Prostate gland (tissue), 2 donors: ENCODE measurements around the gene STK11. TPM values are rescaled to one million over a fixed set of nuclear protein-coding genes. Genes with fewer than 3 reads are reported as not detected.
A peak's percentile ranks its signal among the peaks of the same experiment; 100 is the strongest.
"Not testable (repeated sequence)": the region's sequence is repeated elsewhere in the genome, so short reads cannot be mapped to it uniquely, and the experiment has no call there.

ENCODE experiments used
- DNase-seq: peaks from one replicate; pipeline ENCODE4 v3.0.0-alpha.2; 2019; ENCODE audit warnings: low spot score
- H3K27ac ChIP-seq, 2 donors: fragments of 200-600 bp; sonication (generic); 2 replicates each; pipeline ENCODE4 v1.5.1; 2017 to 2019
- H3K27me3 ChIP-seq: fragments of 200-600 bp; sonication (generic); replicated peaks from 2 replicates; pipeline ENCODE4 v1.5.1; 2019; ENCODE audit not compliant: insufficient read depth
- H3K36me3 ChIP-seq, 2 donors: fragments of 200-600 bp; sonication (generic); 1 replicate in 1 of 2; 2 replicates in 1 of 2; pipeline versions ENCODE4 v1.5.1 to v1.8.1; 2017 to 2019
- H3K4me1 ChIP-seq: fragments of 200-600 bp; sonication (generic); replicated peaks from 2 replicates; pipeline ENCODE4 v1.5.1; 2019
- H3K4me3 ChIP-seq, 2 donors: fragments of 200-600 bp; sonication (generic); 2 replicates each; pipeline ENCODE4 v1.5.1; 2017 to 2019
- H3K9me3 ChIP-seq: fragments of 200-600 bp; sonication (generic); 2 replicates; pipeline ENCODE4 v1.5.1; 2017
- POLR2A ChIP-seq: fragments of 450-650 bp; IDR thresholded peaks from one replicate; pipeline ENCODE4 v1.6.1; 2016; ENCODE audit warnings: antibody characterized with exemption, mild to moderate bottlenecking
- POLR2AphosphoS5 ChIP-seq: sonication (generic); formaldehyde crosslinking; IDR thresholded peaks from one replicate; pipeline ENCODE4 v1.6.1; 2017; ENCODE audit warnings: antibody characterized with exemption
- WGBS: methylation state at CpG from one replicate; pipeline ENCODE4 v1.1.5; 2018; 5-methylcytosine and 5-hydroxymethylcytosine counted together
- intact Hi-C: fragments of 100-400 bp; cut with DNase I; formaldehyde crosslinking; loops from one replicate; pipeline ENCODE4 v1.14.2; 2022
- total RNA-seq, 2 donors: library from RNA; depleted of rRNA; stranded (reverse); fragments of >200 nt; gene quantifications; one replicate each; pipeline ENCODE4 v1.1.0, GENCODE V29; 2016
- TF ChIP-seq, protein P1 (sequence below), 4 experiments: fragments of 200-600 bp in 2 of 4; fragments of 450-650 bp in 2 of 4; sonication (generic) in 2 of 4; IDR thresholded peaks; 1 replicate in 3 of 4; 2 replicates in 1 of 4; pipeline ENCODE4 v1.5.1; 2016 to 2019; ENCODE audit warnings: antibody characterized with exemption in 4 of 4, mild to moderate bottlenecking in 2 of 4, moderate library complexity in 2 of 4

STK11 gene
- total RNA-seq, 2 donors from 2014 or later = 75.1 to 157 TPM

DNA sequence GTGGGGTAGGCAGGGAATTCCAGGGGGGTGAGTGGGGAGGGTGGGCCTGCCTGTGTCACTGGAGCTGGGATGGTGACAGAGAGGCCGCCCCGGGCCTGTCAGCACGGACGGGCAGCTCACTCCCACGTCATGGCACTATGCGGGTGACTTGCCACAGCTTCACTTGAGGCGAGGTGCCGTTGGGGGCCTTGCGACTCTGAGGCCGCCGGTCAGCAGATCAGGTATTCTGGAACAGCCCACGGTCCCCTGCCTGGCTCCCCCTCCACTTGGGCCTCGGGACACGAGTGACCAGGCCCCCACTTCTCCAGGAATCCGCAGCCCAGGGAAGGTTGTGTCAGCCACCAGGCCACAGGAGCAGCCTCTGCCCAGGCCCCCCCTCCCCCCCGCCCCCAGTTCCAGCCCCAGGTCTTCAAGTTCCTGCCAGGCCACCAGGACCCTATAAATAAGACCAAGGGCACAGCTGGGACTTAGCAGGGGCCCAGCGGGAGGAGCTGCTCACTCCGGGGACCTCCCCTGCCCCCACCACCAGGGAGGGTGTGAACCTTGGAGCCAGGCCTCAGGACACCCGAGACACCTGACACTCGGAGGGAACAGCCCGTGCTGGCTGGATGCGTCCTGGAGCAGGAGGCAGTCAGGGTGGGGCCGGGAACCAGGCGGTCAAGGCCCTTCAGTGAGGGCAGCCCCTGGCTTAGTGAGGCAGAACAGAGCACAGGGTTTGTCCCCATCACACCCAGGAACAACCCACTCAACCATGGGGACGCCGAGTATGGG is 40.1 kb downstream of the STK11 start:
- intact Hi-C loops = loop anchor here (10.0 kb wide), 1 partner anchor 211 kb away; no protein-coding TSS in a partner anchor
- Histone ChIP-seq H3K27ac (peak overlapping the region; percentile 91 to 100), H3K36me3 (no peaks in the 10 kb centered on the region), H3K4me1 (peaks cover 42% of the 10 kb centered on the region), H3K9me3 (no peaks in the 10 kb centered on the region), H3K4me3 (no peak overlapping the region), H3K27me3 (no peaks in the 10 kb centered on the region)
- DNase-seq = peak; percentile 82
- 45% methylated on average over 24 of the region's 26 CpGs for WGBS
- TF ChIP-seq, protein P1, sequence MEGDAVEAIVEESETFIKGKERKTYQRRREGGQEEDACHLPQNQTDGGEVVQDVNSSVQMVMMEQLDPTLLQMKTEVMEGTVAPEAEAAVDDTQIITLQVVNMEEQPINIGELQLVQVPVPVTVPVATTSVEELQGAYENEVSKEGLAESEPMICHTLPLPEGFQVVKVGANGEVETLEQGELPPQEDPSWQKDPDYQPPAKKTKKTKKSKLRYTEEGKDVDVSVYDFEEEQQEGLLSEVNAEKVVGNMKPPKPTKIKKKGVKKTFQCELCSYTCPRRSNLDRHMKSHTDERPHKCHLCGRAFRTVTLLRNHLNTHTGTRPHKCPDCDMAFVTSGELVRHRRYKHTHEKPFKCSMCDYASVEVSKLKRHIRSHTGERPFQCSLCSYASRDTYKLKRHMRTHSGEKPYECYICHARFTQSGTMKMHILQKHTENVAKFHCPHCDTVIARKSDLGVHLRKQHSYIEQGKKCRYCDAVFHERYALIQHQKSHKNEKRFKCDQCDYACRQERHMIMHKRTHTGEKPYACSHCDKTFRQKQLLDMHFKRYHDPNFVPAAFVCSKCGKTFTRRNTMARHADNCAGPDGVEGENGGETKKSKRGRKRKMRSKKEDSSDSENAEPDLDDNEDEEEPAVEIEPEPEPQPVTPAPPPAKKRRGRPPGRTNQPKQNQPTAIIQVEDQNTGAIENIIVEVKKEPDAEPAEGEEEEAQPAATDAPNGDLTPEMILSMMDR (IDR thresholded peaks at IDR 0.05) = peak in 1 of 4 experiments; percentile 25
- TF ChIP-seq POLR2A = peak; percentile 10
- peak; percentile 91 for TF ChIP-seq POLR2AphosphoS5

DNA sequence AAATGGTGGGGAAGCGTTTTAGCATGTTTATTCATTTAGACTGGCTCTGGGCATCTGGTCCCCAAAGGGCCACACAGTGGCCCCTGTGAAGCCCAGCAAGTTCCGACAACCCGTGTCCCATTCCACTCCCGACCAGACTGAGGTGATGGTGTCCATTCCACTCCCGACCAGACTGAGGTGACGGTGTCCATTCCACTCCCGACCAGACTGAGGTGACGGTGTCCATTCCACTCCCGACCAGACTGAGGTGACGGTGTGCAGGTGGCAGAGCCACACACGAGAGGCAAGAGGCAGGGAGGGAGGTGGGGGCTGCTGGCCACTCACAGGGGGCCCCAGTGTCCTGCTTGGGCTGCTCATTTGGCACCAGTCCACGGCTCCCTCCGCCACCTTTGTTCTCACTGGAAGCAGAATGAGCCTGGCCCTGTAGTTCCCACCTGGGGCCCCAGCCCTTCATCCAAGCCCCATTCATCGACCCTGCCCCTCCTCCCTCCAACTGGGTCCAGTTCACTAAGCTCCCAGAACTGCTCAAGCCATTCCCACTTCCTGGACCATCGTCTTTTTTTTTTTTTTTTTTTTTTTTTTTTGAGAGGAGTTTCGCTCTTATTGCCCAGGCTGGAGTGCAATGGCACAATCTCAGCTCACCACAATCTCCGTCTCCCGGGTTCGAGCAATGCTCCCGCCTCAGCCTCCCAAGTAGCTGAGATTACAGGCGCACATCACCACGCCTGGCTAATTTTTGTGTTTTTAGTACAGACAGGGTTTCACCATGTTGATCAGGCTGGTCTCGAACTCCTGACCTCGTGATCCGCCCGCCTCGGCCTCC is 40.9 kb downstream of the STK11 start:
- intact Hi-C loops = loop anchor here (10.0 kb wide), 1 partner anchor 212 kb away; no protein-coding TSS in a partner anchor
- not testable (repeated sequence) for H3K36me3 ChIP-seq, H3K27me3 ChIP-seq, H3K9me3 ChIP-seq, H3K4me3 ChIP-seq
- peak; percentile 12 for DNase-seq
- peaks cover 39% of the 10 kb centered on the region for H3K4me1 ChIP-seq
- peak overlapping the region; percentile 91 to 100 for H3K27ac ChIP-seq
- 69% methylated on average over 27 of the region's 27 CpGs for WGBS

DNA sequence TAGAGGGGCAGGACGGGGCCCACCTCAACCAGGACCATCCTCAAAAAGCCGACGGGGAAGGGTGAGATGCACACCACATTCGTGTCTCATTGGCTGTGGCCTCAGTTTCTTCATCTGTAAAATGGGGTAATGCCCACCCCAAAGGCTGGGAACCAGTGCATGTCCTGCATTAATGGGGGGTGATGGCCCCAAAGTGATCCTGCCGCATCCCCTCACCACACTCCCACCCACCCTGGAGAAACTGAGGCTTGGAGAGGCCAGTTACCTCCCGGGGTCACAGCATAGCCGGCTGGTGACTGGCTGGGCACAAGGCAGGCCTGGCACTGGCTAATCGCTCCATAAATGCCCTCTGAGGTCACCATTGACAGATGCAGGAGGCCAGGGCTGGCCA is 42.2 kb downstream of the STK11 start:
- intact Hi-C loops = loop anchor here (10.0 kb wide), 1 partner anchor 213 kb away; no protein-coding TSS in a partner anchor
- Histone ChIP-seq H3K36me3 (no peaks in the 10 kb centered on the region), H3K4me1 (peaks cover 44% of the 10 kb centered on the region), H3K4me3 (peak overlapping the region; percentile 87 to 95), H3K27me3 (no peaks in the 10 kb centered on the region), H3K9me3 (no peaks in the 10 kb centered on the region), H3K27ac (peak overlapping the region; percentile 100)
- 79% methylated on average over 8 of the region's 8 CpGs for WGBS
- peak; percentile 3 for TF ChIP-seq POLR2AphosphoS5
- TF ChIP-seq POLR2A = no peak
- peak; percentile 40 for DNase-seq

DNA sequence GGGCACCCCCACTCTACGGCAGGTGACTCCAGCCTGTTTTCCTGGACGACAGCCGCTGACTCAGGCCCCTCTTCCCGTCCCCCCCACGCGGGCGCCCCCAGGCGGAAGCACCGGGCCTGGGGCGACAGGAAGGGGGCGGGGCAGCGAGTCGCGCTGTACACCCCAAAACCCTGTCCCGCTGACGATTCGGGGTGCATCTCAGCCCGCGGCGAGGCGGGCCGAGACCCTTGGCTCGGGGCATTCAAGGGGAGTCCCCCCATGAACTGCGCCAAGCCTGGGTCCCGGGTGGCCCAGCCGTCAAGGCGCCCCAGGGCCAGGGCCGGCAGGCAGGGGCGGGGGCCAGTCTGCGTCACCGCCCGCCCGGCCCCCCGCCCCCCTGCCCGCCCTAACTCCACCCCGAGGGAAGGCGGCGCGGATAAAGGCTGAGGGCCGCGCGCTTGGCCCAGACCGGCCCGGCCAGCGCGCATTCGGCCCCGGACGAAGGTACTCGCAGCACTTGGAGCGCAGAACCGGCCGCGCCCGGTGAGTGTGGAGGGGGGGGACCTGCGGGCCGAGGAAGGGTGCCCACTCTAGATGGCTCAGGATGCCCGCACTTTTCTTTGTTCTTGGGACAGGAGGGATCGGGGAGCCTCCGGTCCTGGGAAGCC is 42.7 kb downstream of the STK11 start, which contains the start of gene MIDN:
Gene MIDN (plus strand): TSS at position 445 of the 647 bp plus-strand sequence. CDS start 1,714 bp downstream, outside the sequence.
- Histone ChIP-seq H3K9me3 (no peaks in the 10 kb centered on the region), H3K36me3 (no peaks in the 10 kb centered on the region), H3K4me1 (peaks cover 40% of the 10 kb centered on the region), H3K4me3 (peak within 1 kb of the TSS; percentile 87 to 95), H3K27ac (peak within 1 kb of the TSS; percentile 100), H3K27me3 (no peaks in the 10 kb centered on the region)
- 4% methylated on average over 16 of the region's 60 CpGs for WGBS
- peak; percentile 79 for DNase-seq
- TF ChIP-seq, protein P1 (IDR thresholded peaks at IDR 0.05) = peak in 1 of 4 experiments; percentile 40
- peak; percentile 88 for TF ChIP-seq POLR2A
- peak; percentile 60 for TF ChIP-seq POLR2AphosphoS5
- intact Hi-C loops = loop anchor here (10.0 kb wide), 1 partner anchor 213 kb away; no protein-coding TSS in a partner anchor

DNA sequence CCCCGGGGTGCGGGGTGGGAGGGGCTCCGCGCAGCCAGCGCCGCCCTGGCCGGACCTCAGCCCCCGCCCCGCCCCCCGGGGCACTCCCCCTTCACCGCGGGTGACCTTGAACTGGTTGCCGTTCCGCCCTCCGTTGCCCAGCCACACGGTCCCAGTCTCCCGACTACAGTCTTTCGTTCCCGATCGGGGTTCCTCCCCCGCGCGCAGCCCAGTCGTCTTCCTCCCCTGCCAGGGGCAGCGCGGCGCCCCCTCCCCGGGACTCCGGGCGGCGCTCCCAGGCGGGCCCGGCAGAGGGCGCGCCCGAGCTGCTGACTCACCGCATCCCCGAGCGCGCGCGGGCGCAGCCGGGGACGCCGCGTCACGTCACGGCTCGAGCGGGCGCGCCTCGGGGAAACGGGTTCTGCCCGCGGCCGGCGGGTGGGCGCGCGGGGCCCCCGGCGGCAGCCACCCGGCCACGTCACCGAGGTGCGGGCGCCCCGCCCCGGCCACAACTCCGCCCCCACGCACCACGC is 43.3 kb downstream of the STK11 start:
- peak; percentile 71 for DNase-seq
- Histone ChIP-seq H3K27ac (peak overlapping the region; percentile 100), H3K4me1 (peaks cover 41% of the 10 kb centered on the region), H3K27me3 (no peaks in the 10 kb centered on the region), H3K36me3 (no peaks in the 10 kb centered on the region), H3K9me3 (no peaks in the 10 kb centered on the region), H3K4me3 (peak overlapping the region; percentile 87 to 95)
- 0% methylated on average over 42 of the region's 74 CpGs for WGBS
- TF ChIP-seq, protein P1 (IDR thresholded peaks at IDR 0.05) = peak; percentile 90 to 99 (median 97)
- TF ChIP-seq POLR2AphosphoS5 = no peak
- no peak for TF ChIP-seq POLR2A
- intact Hi-C loops = loop anchor here (10.0 kb wide), 1 partner anchor 214 kb away; no protein-coding TSS in a partner anchor
